HFF-Myc (cell line): ENCODE results near the gene IRX2.

Experiments
- DNase-seq: peaks from one replicate; pipeline ENCODE4 v3.0.0-alpha.2; 2011; ENCODE audit warnings: low read depth; ENCODE audit errors: extremely low read depth
- H3K4me3 ChIP-seq: replicated peaks from 2 replicates; pipeline ENCODE4 v1.5.1; 2011; ENCODE audit warnings: low read depth, mild to moderate bottlenecking, control low read depth, low read length
- TF ChIP-seq, protein P1 (sequence below): IDR thresholded peaks from 2 replicates; pipeline ENCODE4 v1.5.1; 2012; ENCODE audit warnings: mild to moderate bottlenecking, low read depth, low read length, control low read depth; ENCODE audit errors: missing control alignments

The IRX2 gene

DNA sequence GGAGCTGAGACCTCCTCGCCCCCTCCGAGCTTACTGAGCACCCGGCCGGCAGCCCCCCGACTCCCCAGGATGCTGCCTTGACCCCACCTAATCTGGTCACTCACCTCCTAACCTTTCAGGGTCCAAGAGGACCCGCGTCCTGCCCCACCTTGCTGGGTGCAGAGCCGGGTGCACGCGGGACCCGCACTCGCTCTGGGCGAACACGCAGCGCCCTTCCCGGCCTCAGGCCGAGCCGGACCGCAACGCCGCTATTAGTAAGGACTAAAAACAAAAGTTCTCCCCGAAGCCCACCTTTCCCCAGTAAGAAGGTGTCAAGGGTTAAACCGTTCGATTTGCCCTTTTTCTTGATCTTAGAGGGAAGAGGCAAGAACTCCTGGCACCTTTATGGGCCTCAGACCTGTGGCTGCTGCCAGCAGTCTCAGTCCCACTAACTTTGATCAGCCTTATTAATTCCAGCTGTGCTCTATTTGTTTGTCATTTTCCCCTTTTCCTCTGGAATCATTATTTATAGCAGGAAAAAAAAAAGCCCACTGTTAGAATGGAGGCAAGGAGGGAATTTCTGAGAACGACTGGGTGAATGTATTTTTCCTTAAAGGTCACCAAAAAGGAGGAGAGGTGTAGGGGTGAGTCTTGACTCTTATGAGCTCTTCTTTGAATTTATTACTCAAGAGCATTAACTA is 10.5 kb downstream of the IRX2 start:
- DNase-seq = no peak
- no peak overlapping the region for H3K4me3 ChIP-seq
- TF ChIP-seq, protein P1, sequence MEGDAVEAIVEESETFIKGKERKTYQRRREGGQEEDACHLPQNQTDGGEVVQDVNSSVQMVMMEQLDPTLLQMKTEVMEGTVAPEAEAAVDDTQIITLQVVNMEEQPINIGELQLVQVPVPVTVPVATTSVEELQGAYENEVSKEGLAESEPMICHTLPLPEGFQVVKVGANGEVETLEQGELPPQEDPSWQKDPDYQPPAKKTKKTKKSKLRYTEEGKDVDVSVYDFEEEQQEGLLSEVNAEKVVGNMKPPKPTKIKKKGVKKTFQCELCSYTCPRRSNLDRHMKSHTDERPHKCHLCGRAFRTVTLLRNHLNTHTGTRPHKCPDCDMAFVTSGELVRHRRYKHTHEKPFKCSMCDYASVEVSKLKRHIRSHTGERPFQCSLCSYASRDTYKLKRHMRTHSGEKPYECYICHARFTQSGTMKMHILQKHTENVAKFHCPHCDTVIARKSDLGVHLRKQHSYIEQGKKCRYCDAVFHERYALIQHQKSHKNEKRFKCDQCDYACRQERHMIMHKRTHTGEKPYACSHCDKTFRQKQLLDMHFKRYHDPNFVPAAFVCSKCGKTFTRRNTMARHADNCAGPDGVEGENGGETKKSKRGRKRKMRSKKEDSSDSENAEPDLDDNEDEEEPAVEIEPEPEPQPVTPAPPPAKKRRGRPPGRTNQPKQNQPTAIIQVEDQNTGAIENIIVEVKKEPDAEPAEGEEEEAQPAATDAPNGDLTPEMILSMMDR = no peak

DNA sequence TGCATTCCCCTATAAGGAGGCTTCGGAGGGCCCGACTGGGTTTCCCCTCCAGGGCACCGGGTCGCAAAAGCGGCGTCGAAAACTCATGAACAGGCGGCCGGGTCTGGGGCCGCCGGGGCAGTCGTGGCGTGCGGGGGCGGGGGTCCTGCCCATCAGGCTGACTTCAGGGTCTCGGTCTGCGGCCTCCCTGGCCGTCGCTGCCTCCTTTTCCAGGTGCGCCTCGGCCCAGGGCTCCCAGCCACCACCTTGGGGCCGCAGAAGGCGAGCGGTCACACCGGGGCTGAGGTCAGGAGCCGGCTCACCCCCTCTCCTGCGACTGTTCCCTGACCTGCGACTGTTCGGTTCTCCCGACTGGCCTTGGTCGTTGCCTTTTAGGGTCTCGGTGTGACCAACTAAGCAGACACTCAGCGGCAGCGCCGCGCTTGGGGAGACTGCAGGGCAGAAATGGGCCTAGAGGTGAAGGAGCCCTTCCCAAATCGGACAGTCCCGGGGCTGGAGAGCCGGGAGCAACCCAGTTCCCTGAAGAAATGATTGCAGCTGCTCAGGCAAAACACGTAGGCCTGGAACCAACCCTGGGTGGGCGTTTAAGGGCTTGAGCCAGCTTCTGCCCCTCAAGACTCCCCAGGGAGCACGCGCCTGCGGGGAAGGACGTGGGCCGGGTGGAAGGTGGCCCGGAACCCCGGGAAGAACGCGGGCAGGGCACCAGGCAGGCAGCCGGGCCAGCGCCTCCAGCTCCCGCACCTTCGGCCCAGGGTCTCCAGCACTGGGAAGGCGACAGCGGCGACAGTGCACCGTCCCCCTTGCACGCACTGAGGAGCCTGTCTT is 11.2 kb downstream of the IRX2 start:
- no peak for DNase-seq
- H3K4me3 ChIP-seq = peak overlapping the region; percentile 43
- TF ChIP-seq, protein P1 = no peak

DNA sequence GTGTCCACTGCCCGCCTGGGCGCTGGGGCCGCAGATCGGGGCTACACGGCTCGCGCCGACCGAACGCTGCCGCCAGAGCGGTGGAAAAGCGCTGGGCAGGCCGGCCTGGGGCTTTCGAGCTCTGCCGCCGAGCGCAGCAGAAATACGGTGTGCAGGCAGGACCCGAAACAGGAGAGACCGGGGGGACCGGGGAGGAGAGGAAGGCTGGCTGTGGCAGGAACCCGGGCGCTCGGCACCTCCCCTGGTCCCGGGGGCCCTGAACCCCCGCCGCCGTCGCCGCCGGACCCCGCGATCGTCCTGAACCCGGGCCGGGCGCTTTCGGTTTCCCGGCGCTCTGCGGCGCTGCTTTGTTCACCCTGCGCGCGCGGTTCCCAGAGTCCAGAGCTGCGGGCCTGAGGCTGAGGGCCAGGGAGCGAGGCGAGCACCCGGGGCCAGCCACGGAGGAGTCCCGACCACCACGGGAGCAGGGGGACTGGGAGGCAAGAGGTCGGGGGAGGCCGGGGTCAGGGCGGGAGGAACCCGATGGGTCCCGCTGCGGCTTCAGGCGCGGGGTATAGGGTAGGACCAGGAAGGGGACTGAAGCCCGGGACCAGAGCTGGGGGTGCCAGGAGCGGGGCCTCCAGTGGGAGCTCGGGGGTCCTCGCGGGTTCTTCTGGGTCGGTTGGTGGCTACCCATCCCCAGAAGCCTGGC is 12.0 kb downstream of the IRX2 start:
- H3K4me3 ChIP-seq = peak overlapping the region; percentile 43
- TF ChIP-seq, protein P1 = no peak

DNA sequence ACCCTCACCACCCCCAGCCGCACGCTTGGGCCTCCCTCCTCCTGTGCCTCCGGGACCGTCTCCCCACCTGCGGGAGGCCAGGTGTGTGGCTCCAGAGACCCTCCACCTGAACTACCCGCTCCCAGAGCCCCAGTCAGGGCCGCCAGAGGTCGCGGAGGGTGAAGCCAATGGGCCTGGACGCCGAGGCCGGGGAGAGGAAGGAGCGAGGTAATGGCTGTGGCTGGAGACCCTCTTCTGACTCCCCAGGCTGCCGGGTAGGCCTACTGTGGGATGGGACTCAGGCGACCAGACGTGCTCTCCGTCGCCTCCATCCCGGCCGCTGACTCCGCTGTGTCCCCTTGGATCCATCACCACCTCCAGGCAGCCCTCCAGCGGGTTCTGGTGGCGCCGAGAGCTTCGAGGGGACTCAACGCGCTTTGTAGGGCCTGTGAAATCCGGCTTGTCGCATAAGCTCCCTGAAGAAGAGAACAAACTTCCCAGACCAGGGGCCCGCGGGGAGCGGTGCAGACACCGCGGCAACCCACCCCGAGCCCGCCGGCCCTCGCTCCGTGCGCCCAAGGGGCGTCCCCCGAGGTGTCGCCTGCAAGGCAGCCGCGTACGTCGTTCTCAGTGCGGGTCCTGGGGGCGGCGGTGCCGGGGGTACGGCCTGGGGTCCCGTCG is 12.6 kb downstream of the IRX2 start:
- H3K4me3 ChIP-seq = peak overlapping the region; percentile 43
- TF ChIP-seq, protein P1 = no peak
- no peak for DNase-seq

More for the DNA sequence above, 12.0 kb downstream of the IRX2 start:
- DNase-seq = no peak

DNA sequence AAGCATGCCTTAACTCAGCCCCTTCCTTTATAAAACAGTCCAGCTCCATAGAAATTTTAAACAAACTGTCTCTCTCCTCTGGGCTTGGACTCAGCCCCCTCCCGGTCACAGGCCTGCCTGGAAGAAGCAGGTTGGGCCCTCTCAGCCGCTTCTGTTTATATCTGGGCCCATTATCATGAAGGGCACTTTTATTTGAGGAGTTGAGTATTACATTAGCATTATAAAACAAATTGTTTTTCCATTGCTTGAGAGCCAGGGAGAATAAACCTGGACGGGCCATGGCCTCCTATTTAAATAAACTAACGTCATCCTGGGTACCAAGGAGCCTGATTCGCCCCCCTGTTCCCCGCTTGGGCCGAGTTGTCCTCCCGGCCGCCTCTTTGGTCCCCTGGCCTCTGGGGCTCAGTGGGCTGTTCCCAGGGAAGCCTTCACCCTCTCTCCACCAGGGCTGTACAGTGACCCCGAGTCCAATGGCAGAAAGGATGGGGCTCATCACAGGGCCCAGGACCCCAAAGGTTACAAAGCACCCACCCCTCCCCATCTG is 13.2 kb downstream of the IRX2 start:
- DNase-seq = no peak
- TF ChIP-seq, protein P1 = no peak
- H3K4me3 ChIP-seq = no peak overlapping the region
